ENCODE measurements around the gene LGALS7. TPM values are rescaled to one million over a fixed set of nuclear protein-coding genes. Genes with fewer than 3 reads are reported as not detected.
A peak's percentile ranks its signal among the peaks of the same experiment; 100 is the strongest.

The LGALS7 gene
- total RNA-seq, 1 donor from 2014 or later: not detected

- no peak for TF ChIP-seq CTCF (IDR thresholded peaks at IDR 0.05; ENCODE audit: borderline replicate concordance)
- H3K27ac ChIP-seq (replicated peaks): no peak overlapping the region
- H3K4me3 ChIP-seq: no peak overlapping the region
- no peak for DNase-seq
- H3K4me1 ChIP-seq: peaks cover 30% of the 10 kb centered on the region
- no peaks in the 10 kb centered on the region for H3K9me3 ChIP-seq (replicated peaks)
- no peaks in the 10 kb centered on the region for H3K36me3 ChIP-seq
- no peaks in the 10 kb centered on the region for H3K27me3 ChIP-seq (ENCODE audit: low read depth)
- intact Hi-C loops (cut with micrococcal nuclease): no loop called here
These were observed 35.2 kb downstream of the LGALS7 start for GRCh38 chr19:38737921-38738737.

- Histone ChIP-seq H3K4me3 (no peak overlapping the region), H3K27ac (replicated peaks) (no peak overlapping the region), H3K9me3 (replicated peaks) (no peaks in the 10 kb centered on the region), H3K36me3 (no peaks in the 10 kb centered on the region), H3K4me1 (peaks cover 37% of the 10 kb centered on the region), H3K27me3 (ENCODE audit: low read depth) (no peaks in the 10 kb centered on the region)
- no peak for TF ChIP-seq CTCF (IDR thresholded peaks at IDR 0.05; ENCODE audit: borderline replicate concordance)
- intact Hi-C loops (cut with micrococcal nuclease): no loop called here
- no peak for DNase-seq
These were observed 35.9 kb downstream of the LGALS7 start for GRCh38 chr19:38737281-38737865.

DNA sequence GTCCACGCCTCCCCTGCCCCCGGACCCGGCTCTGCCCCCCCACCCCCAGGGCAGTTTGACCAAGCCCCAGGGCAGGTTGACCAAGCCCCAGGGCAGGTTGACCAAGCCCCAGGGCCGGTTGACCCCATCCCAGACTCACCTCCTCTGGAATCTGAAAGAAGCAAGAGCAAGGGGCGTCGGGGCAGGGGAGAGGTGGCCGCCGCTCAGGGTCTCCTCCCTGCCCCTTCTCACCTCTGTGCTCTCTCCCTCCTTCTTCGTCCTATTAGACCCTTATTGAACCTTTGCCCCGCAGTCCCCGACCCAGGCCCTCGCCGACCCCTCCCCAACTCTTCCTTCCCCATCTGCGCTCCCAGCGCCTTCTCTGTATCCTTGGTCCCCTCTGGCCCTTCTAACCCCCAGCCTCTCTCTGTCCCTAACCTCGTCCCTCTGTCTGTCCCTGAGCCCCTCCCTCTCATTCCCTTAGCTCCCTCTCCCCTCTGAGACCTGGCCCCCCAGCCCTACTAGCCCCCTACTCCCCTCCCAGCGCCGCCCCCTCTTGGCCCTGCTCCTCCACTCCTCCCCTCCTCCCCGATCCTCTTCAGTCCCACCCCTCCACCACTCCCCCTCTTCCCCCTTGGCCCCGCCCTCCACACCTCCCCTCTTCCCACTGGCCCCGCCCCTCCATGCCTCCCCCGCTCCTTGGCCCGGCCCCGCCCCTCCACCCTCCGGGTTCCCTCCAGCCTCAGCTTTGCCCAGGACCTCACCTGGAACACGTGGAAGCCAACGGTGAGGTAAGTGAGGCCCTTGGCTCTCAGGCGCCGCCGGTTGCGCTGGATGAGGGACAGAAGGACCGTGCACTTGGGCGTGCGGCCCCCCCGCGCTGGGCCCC, 36.7 kb downstream of the LGALS7 start:
- TF ChIP-seq CTCF (IDR thresholded peaks at IDR 0.05; ENCODE audit: borderline replicate concordance): no peak
- Histone ChIP-seq H3K27me3 (ENCODE audit: low read depth) (no peaks in the 10 kb centered on the region), H3K36me3 (peaks cover 4% of the 10 kb centered on the region), H3K4me1 (peaks cover 44% of the 10 kb centered on the region), H3K27ac (replicated peaks) (no peak overlapping the region), H3K4me3 (peak overlapping the region; percentile 56), H3K9me3 (replicated peaks) (no peaks in the 10 kb centered on the region)
- intact Hi-C loops (cut with micrococcal nuclease): no loop called here
- DNase-seq: no peak

- no peak for TF ChIP-seq CTCF (IDR thresholded peaks at IDR 0.05; ENCODE audit: borderline replicate concordance)
- peaks cover 50% of the 10 kb centered on the region for H3K4me1 ChIP-seq
- H3K27ac ChIP-seq (replicated peaks): no peak overlapping the region
- H3K36me3 ChIP-seq: peaks cover 10% of the 10 kb centered on the region
- intact Hi-C loops (cut with micrococcal nuclease): no loop called here
- H3K27me3 ChIP-seq (ENCODE audit: low read depth): no peaks in the 10 kb centered on the region
- no peaks in the 10 kb centered on the region for H3K9me3 ChIP-seq (replicated peaks)
- H3K4me3 ChIP-seq: peak overlapping the region; percentile 56
- peak; percentile 33 for DNase-seq
These were observed 37.3 kb downstream of the LGALS7 start for GRCh38 chr19:38736036-38736412.

DNA sequence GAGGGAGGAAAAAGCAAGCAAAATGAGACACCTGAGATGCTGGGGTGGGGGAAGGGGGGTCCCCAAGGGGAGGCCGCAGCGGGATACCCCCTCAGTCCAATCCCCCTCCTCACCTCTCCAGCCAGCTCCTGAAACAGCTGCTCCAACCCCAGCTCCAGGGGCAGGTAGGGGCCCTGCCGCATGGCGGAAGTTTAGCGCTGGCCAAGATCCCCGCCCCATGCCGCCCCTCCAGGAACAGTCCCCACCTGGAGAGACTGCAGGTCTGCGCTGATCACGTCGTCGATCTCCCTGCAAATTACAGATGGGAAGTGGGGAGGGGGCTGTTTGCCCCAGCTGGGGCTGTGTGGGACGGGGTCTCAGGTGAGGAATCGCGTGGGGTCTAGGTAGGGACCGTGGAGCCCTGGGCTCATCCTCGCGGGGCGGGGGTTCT, 38.0 kb downstream of the LGALS7 start:
- H3K4me1 ChIP-seq: peaks cover 55% of the 10 kb centered on the region
- no peaks in the 10 kb centered on the region for H3K9me3 ChIP-seq (replicated peaks)
- no peaks in the 10 kb centered on the region for H3K27me3 ChIP-seq (ENCODE audit: low read depth)
- DNase-seq: no peak
- peaks cover 18% of the 10 kb centered on the region for H3K36me3 ChIP-seq
- no peak for TF ChIP-seq CTCF (IDR thresholded peaks at IDR 0.05; ENCODE audit: borderline replicate concordance)
- peak overlapping the region; percentile 57 for H3K27ac ChIP-seq (replicated peaks)
- intact Hi-C loops (cut with micrococcal nuclease): no loop called here
- no peak overlapping the region for H3K4me3 ChIP-seq
